ENCODE measurements around the gene MED31.

Gene MED31

DNA sequence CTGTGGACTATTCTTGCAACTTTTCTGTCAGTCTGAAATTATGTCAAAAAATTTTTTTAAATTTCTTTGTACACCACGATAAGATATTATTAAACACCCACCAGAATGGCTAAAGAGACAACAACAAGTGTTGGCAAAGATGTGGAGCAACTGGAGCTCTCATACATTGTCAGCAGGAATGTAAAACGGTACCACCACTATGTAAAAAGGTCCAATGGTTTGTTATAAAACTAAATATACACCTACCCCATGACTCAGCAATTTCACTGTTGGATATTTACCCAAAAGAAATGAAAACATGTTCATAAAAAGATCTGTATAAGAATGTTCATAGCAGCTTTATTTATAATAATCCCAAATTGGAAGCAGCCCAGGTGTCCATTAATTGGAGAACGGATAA, 18.1 kb downstream of the MED31 start:
- H3K27ac ChIP-seq = no peak overlapping the region
- TF ChIP-seq ZFX (IDR thresholded peaks at IDR 0.05) = no peak
- TF ChIP-seq CTCF (conservative IDR thresholded peaks at IDR 0.05) = no peak

DNA sequence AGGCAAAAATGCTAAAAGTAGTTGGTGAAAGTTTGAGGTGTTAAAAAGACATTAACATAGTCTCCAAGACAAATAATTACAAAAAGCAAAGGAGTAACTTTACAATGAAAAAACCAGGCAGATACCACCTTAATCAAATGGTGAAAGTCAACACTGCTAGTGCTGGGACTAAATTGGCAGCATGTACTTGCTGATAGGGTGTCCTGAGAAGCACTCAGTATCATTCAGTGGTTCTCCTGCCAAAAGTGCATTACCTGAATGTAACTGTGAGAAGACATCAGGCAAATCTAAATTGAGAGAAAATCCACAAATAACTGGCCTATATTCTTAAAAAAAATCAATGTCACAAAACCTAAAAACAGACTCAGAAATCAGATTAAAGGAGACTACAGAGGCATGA, 18.9 kb downstream of the MED31 start:
- no peak overlapping the region for H3K27ac ChIP-seq
- TF ChIP-seq CTCF (conservative IDR thresholded peaks at IDR 0.05) = no peak

GRCh38 chr17:6630390-6630789, 21.0 kb downstream of the MED31 start:
- H3K27ac ChIP-seq = no peak overlapping the region
- TF ChIP-seq ZFX (IDR thresholded peaks at IDR 0.05) = no peak
- TF ChIP-seq CTCF (conservative IDR thresholded peaks at IDR 0.05) = no peak

DNA sequence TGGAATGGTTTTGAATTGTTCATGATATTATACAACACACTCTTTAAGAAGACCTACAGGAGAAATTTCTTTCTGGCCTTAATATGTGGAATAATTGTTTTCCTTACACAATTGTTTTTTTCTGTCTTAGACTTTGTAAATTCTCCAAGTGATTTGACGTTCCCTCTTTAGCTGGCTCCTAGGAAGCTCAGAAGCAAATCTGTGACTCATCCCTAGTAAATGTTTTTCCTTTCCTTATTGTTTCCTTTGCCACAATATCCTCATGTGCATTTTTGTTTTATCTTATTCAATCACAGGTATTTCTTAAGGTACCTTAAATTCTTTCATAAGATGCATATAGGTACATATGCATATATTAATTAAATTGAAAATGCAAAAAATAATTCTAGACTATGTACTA, 24.4 kb downstream of the MED31 start:
- TF ChIP-seq CTCF (conservative IDR thresholded peaks at IDR 0.05) = no peak
- no peak for TF ChIP-seq ZFX (IDR thresholded peaks at IDR 0.05)
- H3K27ac ChIP-seq = no peak overlapping the region

- no peak for TF ChIP-seq CTCF (conservative IDR thresholded peaks at IDR 0.05)
- no peak overlapping the region for H3K27ac ChIP-seq
Observed at GRCh38 chr17:6626616-6627015, 24.8 kb downstream of the MED31 start.

GRCh38 chr17:6623941-6624340, 27.5 kb downstream of the MED31 start:
- H3K27ac ChIP-seq = no peak overlapping the region
- TF ChIP-seq ZFX (IDR thresholded peaks at IDR 0.05) (no peak), CTCF (conservative IDR thresholded peaks at IDR 0.05) (no peak)

- TF ChIP-seq ZFX (IDR thresholded peaks at IDR 0.05) = no peak
- TF ChIP-seq CTCF (conservative IDR thresholded peaks at IDR 0.05) = no peak
- H3K27ac ChIP-seq = no peak overlapping the region
Observed at GRCh38 chr17:6611231-6611630, 40.2 kb downstream of the MED31 start.
